MV-4-11 (cell line): ENCODE data around the gene HAUS2.
"Not testable (repeated sequence)": the region's sequence is repeated elsewhere in the genome, so short reads cannot be mapped to it uniquely, and the experiment has no call there.

Source experiments
- DNase-seq: peaks from one replicate; lab custom pipeline; 2025; lab: John Stamatoyannopoulos, UW

Gene HAUS2

GRCh38 chr15:42548249-42549031 lies at the start of gene HAUS2, which contains the start of gene LRRC57:
Gene HAUS2, plus strand, starts transcription at chr15:42548838. Its CDS starts 35 bp downstream, at chr15:42548873.
Gene LRRC57, minus strand, starts transcription at chr15:42548793. Its CDS starts 359 bp downstream, at chr15:42548434.
- peak; percentile 65 for DNase-seq

- no peak for DNase-seq
These were observed 48.6 kb upstream of the HAUS2 start for GRCh38 chr15:42499858-42500609.

GRCh38 chr15:42502477-42502876 lies 46.2 kb upstream of the HAUS2 start:
- no peak for DNase-seq

- peak; percentile 37 for DNase-seq
These were observed 44.8 kb upstream of the HAUS2 start for GRCh38 chr15:42503825-42504224.

GRCh38 chr15:42504631-42505030 lies 44.0 kb upstream of the HAUS2 start:
- DNase-seq = no peak

- DNase-seq = no peak
These were observed 41.1 kb upstream of the HAUS2 start for GRCh38 chr15:42507514-42507913.

- no peak for DNase-seq
These were observed 40.4 kb upstream of the HAUS2 start for GRCh38 chr15:42508263-42508690.

GRCh38 chr15:42510258-42511006 lies 38.2 kb upstream of the HAUS2 start:
- no peak for DNase-seq

GRCh38 chr15:42511007-42511391 lies 37.6 kb upstream of the HAUS2 start:
- DNase-seq = peak; percentile 64

GRCh38 chr15:42523331-42523730 lies 25.3 kb upstream of the HAUS2 start:
- no peak for DNase-seq

- DNase-seq = no peak
These were observed 19.7 kb upstream of the HAUS2 start for GRCh38 chr15:42528970-42529369.

GRCh38 chr15:42533246-42533645 lies 15.4 kb upstream of the HAUS2 start:
- no peak for DNase-seq

GRCh38 chr15:42544853-42545629 lies 3.6 kb upstream of the HAUS2 start:
- peak; percentile 84 for DNase-seq

GRCh38 chr15:42547918-42548248 lies 755 bp upstream of the HAUS2 start:
- DNase-seq = no peak

- DNase-seq = peak; percentile 42
These were observed 424 bp downstream of the HAUS2 start for GRCh38 chr15:42549032-42549491.

- DNase-seq = peak; percentile 37
These were observed 1.2 kb downstream of the HAUS2 start for GRCh38 chr15:42549741-42550392.

GRCh38 chr15:42553554-42553953 lies 4.9 kb downstream of the HAUS2 start:
- peak; percentile 8 for DNase-seq

GRCh38 chr15:42556550-42557207 lies 8.0 kb downstream of the HAUS2 start:
- DNase-seq = not testable (repeated sequence)

- DNase-seq = no peak
These were observed 10.1 kb downstream of the HAUS2 start for GRCh38 chr15:42558739-42559138.
